Astrocyte of the spinal cord (primary cell): Measurements from ENCODE around the gene FUT8.

Experiments used
- DNase-seq: peaks from one replicate; pipeline ENCODE4 v3.0.0; 2011; ENCODE audit warnings: low read depth, low spot score
- H3K4me3 ChIP-seq: 2 replicates; pipeline ENCODE4 v1.5.1; 2011; ENCODE audit warnings: low read depth, mild to moderate bottlenecking, low read length, moderate library complexity
- CTCF ChIP-seq: IDR thresholded peaks from 2 replicates; pipeline ENCODE4 v1.5.1; 2012; ENCODE audit warnings: low read depth, mild to moderate bottlenecking, low read length, inconsistent platforms
- in situ Hi-C: cut with HindIII; loops from 2 replicates; pipeline ENCODE4 v1.10.0; 2017; ENCODE audit warnings: low sequenced_read_pairs

FUT8 gene

DNA sequence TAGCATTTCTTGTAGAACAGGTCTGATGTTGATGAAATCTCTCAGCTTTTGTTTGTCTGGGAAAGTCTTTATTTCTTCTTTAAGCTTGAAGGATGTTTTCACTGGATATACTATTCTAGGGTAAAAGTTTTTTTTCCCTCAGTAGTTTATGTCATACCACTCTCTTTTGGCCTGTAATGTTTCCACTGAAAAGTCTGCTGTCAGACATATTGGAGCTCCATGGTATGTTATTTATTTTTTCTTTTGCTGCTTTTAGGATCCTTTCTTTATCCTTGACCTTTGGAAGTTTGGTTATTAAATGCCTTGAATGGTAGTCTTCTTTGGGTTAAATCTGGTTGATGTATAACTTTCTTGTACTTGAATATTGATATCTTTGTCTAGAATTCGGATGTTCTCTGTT lies 306.1 kb downstream of the FUT8 start:
- TF ChIP-seq CTCF, result no peak
- in situ Hi-C loops, result no loop called here
- no peak for DNase-seq
- no peak overlapping the region for H3K4me3 ChIP-seq

DNA sequence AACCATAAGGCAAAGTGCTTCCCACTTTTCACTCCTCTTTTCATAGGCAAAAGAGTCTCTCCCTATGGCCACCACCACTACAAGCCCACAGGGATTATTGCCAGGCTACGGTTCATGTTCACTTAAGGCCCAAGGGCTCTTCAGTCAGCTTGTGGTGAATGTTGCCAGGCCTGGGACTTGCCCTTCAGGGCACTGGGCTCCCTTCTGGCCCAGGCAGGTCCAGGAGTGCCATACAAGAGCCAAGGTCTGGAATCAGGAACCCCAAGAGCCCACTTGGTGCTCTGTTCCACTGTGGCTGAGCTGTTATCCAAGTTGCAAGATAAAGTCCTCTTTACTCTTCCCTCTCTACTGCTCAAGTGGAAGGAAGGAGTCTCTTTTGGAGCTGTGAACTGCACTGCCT lies 307.6 kb downstream of the FUT8 start:
- in situ Hi-C loops, result no loop called here
- no peak for TF ChIP-seq CTCF
- no peak overlapping the region for H3K4me3 ChIP-seq
- no peak for DNase-seq

DNA sequence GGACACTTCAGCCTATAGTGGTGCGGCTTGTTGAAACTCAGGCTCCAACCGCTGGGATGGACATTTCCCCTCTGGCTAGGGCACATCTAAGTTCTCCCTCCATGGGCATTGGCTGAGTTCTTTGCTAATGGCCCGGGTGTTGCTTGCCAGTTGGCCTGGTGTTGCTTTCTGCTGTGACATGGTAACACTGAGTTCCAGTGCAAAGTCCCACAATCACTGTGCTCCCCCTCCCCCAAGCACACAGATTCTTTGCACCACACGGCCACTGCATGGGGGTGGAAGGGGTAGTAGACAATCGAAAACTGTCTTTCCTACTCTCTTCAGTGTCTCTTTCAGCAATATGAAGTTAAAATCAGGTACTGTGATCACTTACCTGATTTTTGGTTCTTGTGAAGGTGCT lies 308.2 kb downstream of the FUT8 start:
- in situ Hi-C loops, result no loop called here
- no peak for DNase-seq
- no peak for TF ChIP-seq CTCF
- no peak overlapping the region for H3K4me3 ChIP-seq

GRCh38 chr14:65723348-65723747 lies 310.8 kb downstream of the FUT8 start:
- DNase-seq, result no peak
- H3K4me3 ChIP-seq, result no peak overlapping the region
- in situ Hi-C loops, result no loop called here
- no peak for TF ChIP-seq CTCF

DNA sequence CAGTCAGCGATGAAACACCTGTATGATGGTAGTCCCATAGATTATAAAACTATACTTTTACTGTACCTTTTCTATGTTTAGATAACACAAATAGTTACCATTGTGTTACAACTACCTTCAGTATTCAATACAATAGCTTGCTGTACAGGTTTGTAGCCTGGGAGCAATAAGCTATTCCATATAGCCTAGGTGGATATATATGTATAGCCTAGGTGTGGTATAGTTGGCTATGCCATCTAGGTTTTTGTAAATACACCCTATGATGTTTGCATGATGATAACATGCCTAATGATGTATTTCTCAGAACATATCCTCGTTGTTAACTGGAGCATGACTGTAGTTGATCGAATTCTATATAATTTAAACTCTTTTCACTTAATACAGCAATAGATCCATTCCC lies 316.1 kb downstream of the FUT8 start:
- no peak for DNase-seq
- TF ChIP-seq CTCF, result no peak
- no peak overlapping the region for H3K4me3 ChIP-seq
- in situ Hi-C loops, result no loop called here

GRCh38 chr14:65729566-65729965 lies 317.0 kb downstream of the FUT8 start:
- in situ Hi-C loops, result no loop called here
- DNase-seq, result no peak
- H3K4me3 ChIP-seq, result no peak overlapping the region
- no peak for TF ChIP-seq CTCF

GRCh38 chr14:65731933-65732506 lies 319.5 kb downstream of the FUT8 start:
- DNase-seq, result no peak
- H3K4me3 ChIP-seq, result no peak overlapping the region
- no peak for TF ChIP-seq CTCF
- in situ Hi-C loops, result no loop called here
